GM21367 (cell line): ENCODE results near the gene EEPD1.

Source experiments
- ATAC-seq: cut with Tn5 transposase; IDR thresholded peaks from one replicate; pipeline ENCODE4 v1.9.1; 2021; ENCODE audit not compliant: unreplicated experiment

Gene EEPD1

GRCh38 chr7:36188906-36189305, 35.9 kb downstream of the EEPD1 start:
- no peak for ATAC-seq

- ATAC-seq = no peak
Observed at GRCh38 chr7:36190447-36191291, 37.6 kb downstream of the EEPD1 start.

DNA sequence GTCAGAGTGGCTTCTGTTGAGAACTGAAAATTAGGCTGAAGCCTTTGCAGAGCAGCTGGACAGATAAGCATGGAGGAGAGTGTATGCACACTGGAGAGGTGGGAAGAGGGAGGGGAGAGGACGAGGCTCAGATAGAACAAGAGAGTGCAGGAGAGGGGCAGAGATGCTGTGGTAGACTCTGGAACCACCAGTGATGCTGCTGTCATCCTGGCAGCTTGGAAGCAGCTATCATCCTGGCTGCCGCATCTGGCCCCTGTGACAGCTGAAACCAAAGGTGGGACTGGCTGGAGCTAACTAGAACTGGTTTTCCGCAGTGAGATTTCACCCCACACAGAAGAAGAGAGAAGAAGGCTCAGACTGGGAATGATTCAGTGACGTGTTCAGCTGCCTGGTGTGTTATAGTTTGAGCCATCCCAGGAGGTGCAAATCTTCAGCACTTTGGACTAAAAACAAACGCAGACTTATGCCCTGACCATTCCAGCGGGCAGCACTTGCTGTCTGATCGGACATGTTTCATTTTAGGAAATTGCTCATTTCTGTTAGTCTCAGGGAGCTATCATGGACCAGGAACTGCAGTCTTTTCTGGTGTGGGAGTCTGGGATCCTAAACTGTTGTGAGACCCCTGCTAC, 38.4 kb downstream of the EEPD1 start:
- ATAC-seq = no peak

DNA sequence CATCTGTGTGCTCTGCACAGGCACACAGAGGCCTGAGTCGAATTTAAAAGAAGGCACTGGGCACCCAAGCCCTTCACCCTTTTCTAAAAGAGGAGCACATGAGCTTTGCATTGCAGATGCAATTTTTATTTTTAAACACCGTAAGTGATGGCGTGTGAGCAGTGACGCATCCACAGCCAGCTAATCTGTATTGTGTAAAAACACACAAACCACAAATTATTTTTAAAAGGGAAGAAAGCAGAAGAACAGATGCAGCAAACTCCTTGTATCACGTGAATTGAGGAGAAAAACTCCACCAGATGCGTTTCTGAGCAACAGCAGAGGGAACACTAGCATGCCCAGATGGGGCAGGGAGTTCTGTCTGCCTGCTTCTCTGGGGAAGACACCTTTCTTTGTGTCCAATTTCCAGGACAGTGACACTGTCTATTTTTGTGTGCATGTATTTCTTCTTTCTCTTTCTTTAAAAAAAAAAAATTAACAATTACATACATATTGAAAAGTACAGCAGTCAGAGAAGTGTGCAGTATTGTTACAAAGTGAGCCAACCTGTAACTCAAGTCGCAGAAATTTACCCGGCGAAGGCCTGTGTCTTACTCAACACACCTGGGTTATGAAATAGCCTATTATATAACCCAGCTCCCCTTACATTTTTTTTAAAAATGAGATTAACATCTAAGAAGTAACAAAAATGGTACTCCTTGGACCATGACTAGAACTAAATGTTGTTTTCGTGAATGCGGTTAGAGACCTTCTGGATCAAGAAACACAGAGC, 39.2 kb downstream of the EEPD1 start:
- no peak for ATAC-seq

DNA sequence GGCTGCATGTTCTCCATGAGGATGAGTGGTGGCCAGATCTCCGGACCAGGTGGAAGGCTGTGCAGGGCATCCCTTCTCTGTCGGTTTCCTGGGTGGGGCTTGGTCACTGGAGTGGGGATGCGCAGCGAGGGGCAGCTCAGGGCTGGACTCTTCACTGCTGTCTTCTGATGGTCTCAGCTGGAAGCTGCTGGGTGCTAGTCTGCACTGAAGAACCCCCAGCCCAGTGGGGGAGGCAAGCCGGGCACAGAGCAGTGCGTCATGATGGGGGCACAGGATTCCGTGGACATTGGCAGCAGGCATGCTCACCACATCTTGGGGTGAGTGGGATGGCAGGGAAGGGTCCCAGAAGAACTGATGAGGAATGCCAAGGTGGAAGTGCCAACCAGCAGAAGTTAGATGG, 39.8 kb downstream of the EEPD1 start:
- ATAC-seq = no peak

GRCh38 chr7:36198854-36199266, 45.8 kb downstream of the EEPD1 start:
- no peak for ATAC-seq

- ATAC-seq = no peak
Observed at GRCh38 chr7:36199329-36199728, 46.3 kb downstream of the EEPD1 start.

GRCh38 chr7:36201122-36201723, 48.2 kb downstream of the EEPD1 start:
- no peak for ATAC-seq

GRCh38 chr7:36202398-36202797, 49.3 kb downstream of the EEPD1 start:
- ATAC-seq = no peak

GRCh38 chr7:36203071-36203790, 50.2 kb downstream of the EEPD1 start:
- ATAC-seq = no peak

DNA sequence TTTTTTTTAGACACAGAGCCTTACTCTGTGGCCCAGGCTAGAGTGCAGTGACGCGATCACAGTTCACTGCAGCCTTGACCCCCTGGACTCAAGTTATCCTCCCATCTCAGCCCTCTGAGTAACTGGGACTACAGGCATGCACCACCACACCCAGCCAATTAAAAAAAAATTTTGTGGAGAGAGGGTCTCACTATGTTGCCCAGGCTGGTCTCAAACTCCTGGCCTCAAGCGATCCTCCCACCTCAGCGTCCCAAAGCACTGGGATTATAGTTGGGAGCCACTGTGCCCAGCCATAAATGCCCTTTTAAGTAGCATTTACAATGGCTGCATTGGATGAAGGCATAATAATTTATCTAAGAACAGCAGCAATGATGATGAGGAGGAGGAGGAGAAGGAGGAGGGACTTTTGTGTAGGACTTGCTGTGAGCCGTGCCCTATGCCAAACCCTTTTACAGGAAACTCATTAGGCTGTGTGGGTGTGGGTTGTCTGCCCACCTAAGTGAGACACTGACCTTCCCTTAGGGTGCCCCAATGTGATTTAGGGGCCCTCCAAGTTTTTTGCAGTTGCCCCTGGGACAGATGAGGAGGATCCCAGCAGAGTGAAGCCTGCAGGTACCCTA, 51.1 kb downstream of the EEPD1 start:
- ATAC-seq = no peak

- ATAC-seq = no peak
Observed at GRCh38 chr7:36204929-36205635, 52.0 kb downstream of the EEPD1 start.

GRCh38 chr7:36205803-36206202, 52.7 kb downstream of the EEPD1 start:
- no peak for ATAC-seq

DNA sequence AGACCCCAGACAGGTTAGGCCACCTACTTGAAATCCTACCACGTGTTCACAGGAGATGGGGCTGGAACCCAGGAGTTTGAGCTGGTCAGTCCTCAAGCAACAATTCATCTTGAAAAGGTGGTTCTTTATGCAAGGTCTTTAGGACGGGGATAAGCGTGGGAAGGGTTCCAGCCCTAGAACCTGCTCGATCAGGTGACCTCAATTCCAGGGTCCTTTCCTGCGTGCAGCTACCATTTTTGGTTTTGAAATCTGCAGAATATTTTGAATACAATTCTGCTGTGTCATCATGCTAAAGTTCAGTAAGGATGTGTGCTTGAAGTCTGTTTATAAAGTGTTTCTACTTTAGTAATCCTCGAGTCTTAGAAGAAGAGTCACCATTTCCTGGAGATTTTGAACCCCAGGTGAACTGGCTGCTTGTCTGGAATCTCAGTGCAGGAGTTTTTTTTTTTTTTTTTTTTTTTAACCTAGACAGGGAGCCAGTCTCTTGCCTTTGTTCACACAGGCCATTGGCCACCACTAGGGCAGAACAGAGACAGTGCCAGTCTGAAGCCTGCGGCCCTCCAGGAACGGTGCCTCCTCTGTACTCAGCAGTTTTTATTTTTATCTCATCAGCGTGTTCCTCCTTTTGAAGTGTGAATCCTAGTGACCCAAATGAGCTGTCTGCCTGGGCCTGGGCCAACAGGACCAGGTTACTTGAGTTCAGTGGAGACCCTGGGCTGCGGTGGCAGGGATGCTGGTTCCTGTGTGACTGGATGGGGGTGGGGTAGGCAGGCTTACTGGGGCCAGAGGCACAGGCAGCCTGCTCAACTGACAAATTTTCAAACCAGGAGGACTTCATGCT, 54.6 kb downstream of the EEPD1 start:
- no peak for ATAC-seq

DNA sequence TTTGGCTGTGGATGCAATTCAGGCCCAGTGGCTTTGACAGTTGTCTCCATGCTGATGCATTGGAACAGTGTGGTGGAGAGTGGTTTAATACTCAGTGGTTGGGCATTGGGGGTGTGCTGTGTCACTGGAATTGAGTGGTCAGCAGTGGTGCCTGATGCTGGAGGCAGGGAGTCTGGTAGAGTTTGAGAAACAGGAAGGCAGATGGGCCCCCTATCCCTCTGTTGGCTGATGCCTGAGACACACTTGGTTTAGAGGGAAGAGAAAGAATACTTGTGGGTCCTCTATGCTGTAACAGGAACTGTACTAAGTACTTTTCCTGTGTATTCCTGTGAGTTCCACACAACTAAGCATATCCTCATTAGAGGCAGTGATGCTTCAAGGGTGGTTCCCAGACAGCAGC, 55.4 kb downstream of the EEPD1 start:
- no peak for ATAC-seq

DNA sequence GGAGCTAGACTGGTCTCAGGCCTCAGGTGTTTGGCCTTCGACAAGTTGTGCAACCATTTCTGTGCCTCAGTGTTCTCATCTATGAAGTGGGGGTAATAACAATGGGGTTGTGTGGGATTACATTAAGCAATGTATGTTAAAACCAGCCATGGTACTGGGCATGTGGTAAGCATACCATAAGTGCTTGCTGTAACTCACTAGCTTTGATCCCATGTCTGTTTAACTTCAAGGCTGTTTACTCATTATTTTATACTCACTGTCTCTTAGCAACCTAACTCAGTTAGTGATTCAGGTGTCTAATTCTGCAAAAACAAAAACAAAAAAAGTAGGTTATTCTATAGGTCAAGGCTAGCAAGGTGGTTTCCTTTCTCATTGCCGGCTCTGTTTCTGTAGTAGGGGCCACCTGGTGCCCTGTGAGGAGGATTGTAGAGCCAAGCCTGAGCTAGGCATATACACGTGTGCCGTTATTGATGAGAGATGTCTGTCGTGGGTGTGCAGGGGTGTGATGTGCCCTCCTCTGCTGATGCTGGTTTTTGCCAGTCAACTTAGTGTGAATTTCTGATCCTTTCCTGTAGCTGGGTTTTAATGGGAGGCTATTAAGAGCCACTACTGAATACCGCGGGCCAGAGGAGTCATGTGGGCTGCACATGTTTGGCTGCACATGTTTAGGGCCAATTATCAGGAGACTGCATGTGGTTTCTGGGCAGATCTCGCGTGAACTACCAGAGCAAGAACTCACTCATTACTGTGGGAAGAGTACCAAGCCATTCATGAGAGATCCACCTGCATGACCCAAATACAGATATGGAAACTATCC, 56.2 kb downstream of the EEPD1 start:
- ATAC-seq = no peak

- no peak for ATAC-seq
Observed at GRCh38 chr7:36209814-36210183, 56.7 kb downstream of the EEPD1 start.

DNA sequence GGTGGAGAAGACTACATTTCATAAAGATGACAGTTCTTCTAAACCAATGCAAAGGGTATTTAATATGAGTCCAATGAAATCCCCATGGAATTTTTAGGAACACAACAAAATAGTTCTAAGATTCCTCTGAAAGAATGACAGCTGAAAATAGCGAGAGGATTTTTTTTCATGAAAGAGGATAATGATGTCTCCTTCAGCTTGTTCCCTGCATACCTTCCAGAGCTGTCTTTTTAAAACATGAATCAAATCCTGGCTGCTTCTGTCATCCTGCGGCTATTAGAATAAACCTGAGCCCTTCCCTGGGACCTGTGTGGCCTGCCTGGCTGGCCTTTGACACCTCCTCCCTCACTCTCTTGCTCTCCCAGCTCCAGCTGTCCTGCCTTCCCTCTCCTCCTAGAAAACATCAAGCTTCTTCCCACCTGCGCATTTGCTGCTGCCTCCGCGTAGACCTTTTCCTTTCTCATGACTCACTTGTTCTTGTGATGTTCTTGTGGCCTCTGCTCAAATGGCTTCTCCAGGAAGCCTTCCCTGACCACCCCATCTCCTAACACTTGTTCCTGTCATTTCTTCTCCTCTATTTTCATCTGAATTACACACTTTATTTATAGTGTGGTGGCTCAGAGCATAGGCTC, 57.4 kb downstream of the EEPD1 start:
- no peak for ATAC-seq
